ENCODE results near the gene DHRSX. TPM values are rescaled to one million over a fixed set of nuclear protein-coding genes. Genes with fewer than 3 reads are reported as not detected.

The DHRSX gene
- total and polyA plus RNA-seq, 2 of the 8 experiments (the other 6 are each of a cell fraction or from before 2014, with no cell fraction given), result 35.1 to 43.4 TPM

- TF ChIP-seq E2F6 (IDR thresholded peaks at IDR 0.05) (no peak), SP2 (IDR thresholded peaks at IDR 0.05; ENCODE audit: low read length) (no peak)
Measured at GRCh38 chrX:2479420-2479780, 21.4 kb downstream of the DHRSX start (continued).
